Activated T-helper 1 cell treated with anti-CD3 and anti-CD28 coated beads, Interleukin-12 subunit alpha, Interleukin-12 subunit beta, Interleukin-2, Interleukin-4 antibody, amounts not matched to agents 30 ng/mL and 10 ng/mL and 1 ng/mL, durations not matched to agents 14 hours and 24 hours and 36 hours (primary cell): ENCODE data around the gene EIF1. TPM values are rescaled to one million over a fixed set of nuclear protein-coding genes. Genes with fewer than 3 reads are reported as not detected.
A peak's percentile ranks its signal among the peaks of the same experiment; 100 is the strongest.

Experiments used
- DNase-seq: peaks from one replicate; pipeline ENCODE4 v3.0.0; 2021; ENCODE audit warnings: low spot score
- H3K27ac Mint-ChIP-seq: one replicate; pipeline ENCODE4 v1.8.0; 2021; ENCODE audit warnings: mild to moderate bottlenecking, mixed read lengths
- H3K27me3 Mint-ChIP-seq: one replicate; pipeline ENCODE4 v1.8.0; 2022; ENCODE audit warnings: mild to moderate bottlenecking, moderate library complexity, mixed read lengths; ENCODE audit not compliant: insufficient read depth
- H3K36me3 Mint-ChIP-seq: one replicate; pipeline ENCODE4 v1.8.0; 2021; ENCODE audit warnings: low read depth, mixed read lengths
- H3K4me1 Mint-ChIP-seq: one replicate; pipeline ENCODE4 v1.8.0; 2021; ENCODE audit warnings: low read depth, mixed read lengths
- H3K4me3 Mint-ChIP-seq: one replicate; pipeline ENCODE4 v1.8.0; 2021; ENCODE audit warnings: mild to moderate bottlenecking, moderate library complexity, mixed read lengths
- H3K9me3 Mint-ChIP-seq: one replicate; pipeline ENCODE4 v1.8.0; 2021; ENCODE audit warnings: mixed read lengths
- intact Hi-C: fragments of 100-400 bp; cut with micrococcal nuclease; formaldehyde crosslinking; loops from one replicate; pipeline ENCODE4 v1.15.1; 2024
- total RNA-seq: library from RNA; stranded (reverse); gene quantifications from 2 replicates; pipeline ENCODE4 v1.2.3, GENCODE V29; 2022

The EIF1 gene
- total RNA-seq, 1 donor from 2014 or later = 876 TPM

- H3K36me3 Mint-ChIP-seq = no peaks in the 10 kb centered on the region
- DNase-seq = no peak
- H3K9me3 Mint-ChIP-seq = no peaks in the 10 kb centered on the region
- no peak overlapping the region for H3K27ac Mint-ChIP-seq
- peaks cover 56% of the 10 kb centered on the region for H3K27me3 Mint-ChIP-seq
- H3K4me3 Mint-ChIP-seq = no peak overlapping the region
- peaks cover 5% of the 10 kb centered on the region for H3K4me1 Mint-ChIP-seq
- intact Hi-C loops = no loop called here
Observed at GRCh38 chr17:41733348-41734138, 44.9 kb downstream of the EIF1 start.

GRCh38 chr17:41734139-41734948 lies 45.7 kb downstream of the EIF1 start, which contains the start of gene HAP1:
Gene HAP1 (minus strand): TSS chr17:41734643. CDS start chr17:41734634, 9 bp downstream.
- Mint-ChIP-seq H3K4me3 (peak within 1 kb of the TSS; percentile 26), H3K4me1 (peaks cover 5% of the 10 kb centered on the region), H3K27me3 (peaks cover 56% of the 10 kb centered on the region), H3K9me3 (no peaks in the 10 kb centered on the region), H3K27ac (peak within 1 kb of the TSS; percentile 29), H3K36me3 (no peaks in the 10 kb centered on the region)
- DNase-seq = no peak
- intact Hi-C loops = no loop called here

GRCh38 chr17:41734949-41735313 lies 46.2 kb downstream of the EIF1 start:
- Mint-ChIP-seq H3K27ac (peak overlapping the region; percentile 29), H3K4me3 (peak overlapping the region; percentile 26), H3K27me3 (peaks cover 56% of the 10 kb centered on the region), H3K4me1 (peaks cover 5% of the 10 kb centered on the region), H3K36me3 (no peaks in the 10 kb centered on the region), H3K9me3 (no peaks in the 10 kb centered on the region)
- DNase-seq = no peak
- intact Hi-C loops = loop anchor here (5.0 kb wide), 1 partner anchor 48 kb away; the partner anchor contains the start of gene EIF1

GRCh38 chr17:41735744-41736143 lies 47.1 kb downstream of the EIF1 start:
- intact Hi-C loops = loop anchor here (5.0 kb wide), 1 partner anchor 48 kb away; the partner anchor contains the start of gene EIF1
- Mint-ChIP-seq H3K4me3 (no peak overlapping the region), H3K36me3 (no peaks in the 10 kb centered on the region), H3K9me3 (no peaks in the 10 kb centered on the region), H3K27me3 (peaks cover 51% of the 10 kb centered on the region), H3K27ac (no peak overlapping the region), H3K4me1 (peaks cover 5% of the 10 kb centered on the region)
- no peak for DNase-seq

GRCh38 chr17:41736983-41737679 lies 48.4 kb downstream of the EIF1 start:
- intact Hi-C loops = loop anchor here (5.0 kb wide), 1 partner anchor 50 kb away; the partner anchor contains the start of gene EIF1
- Mint-ChIP-seq H3K36me3 (no peaks in the 10 kb centered on the region), H3K9me3 (no peaks in the 10 kb centered on the region), H3K27me3 (peaks cover 42% of the 10 kb centered on the region), H3K27ac (no peak overlapping the region), H3K4me1 (peaks cover 5% of the 10 kb centered on the region), H3K4me3 (no peak overlapping the region)
- DNase-seq = no peak

- no peak for DNase-seq
- Mint-ChIP-seq H3K27ac (no peak overlapping the region), H3K4me1 (peaks cover 5% of the 10 kb centered on the region), H3K27me3 (peaks cover 38% of the 10 kb centered on the region), H3K4me3 (no peak overlapping the region), H3K9me3 (no peaks in the 10 kb centered on the region), H3K36me3 (no peaks in the 10 kb centered on the region)
- intact Hi-C loops = loop anchor here (1.0 to 5.0 kb wide), 7 partner anchors 49 to 288 kb away; partner anchors contain the start of genes CNP, EIF1, JUP and KLHL11
Observed at GRCh38 chr17:41737680-41738023, 49.0 kb downstream of the EIF1 start.

GRCh38 chr17:41738077-41738800 lies 49.6 kb downstream of the EIF1 start:
- Mint-ChIP-seq H3K9me3 (no peaks in the 10 kb centered on the region), H3K27me3 (peaks cover 34% of the 10 kb centered on the region), H3K4me1 (peaks cover 5% of the 10 kb centered on the region), H3K36me3 (no peaks in the 10 kb centered on the region), H3K27ac (no peak overlapping the region), H3K4me3 (no peak overlapping the region)
- intact Hi-C loops = loop anchor here (1.0 to 5.0 kb wide), 7 partner anchors 48 to 287 kb away; partner anchors contain the start of genes CNP, EIF1, JUP and KLHL11
- DNase-seq = peak; percentile 76

- no peak overlapping the region for H3K27ac Mint-ChIP-seq
- H3K4me1 Mint-ChIP-seq = peaks cover 5% of the 10 kb centered on the region
- H3K27me3 Mint-ChIP-seq = peaks cover 30% of the 10 kb centered on the region
- H3K36me3 Mint-ChIP-seq = no peaks in the 10 kb centered on the region
- H3K4me3 Mint-ChIP-seq = no peak overlapping the region
- DNase-seq = no peak
- intact Hi-C loops = loop anchor here (1.0 to 5.0 kb wide), 7 partner anchors 48 to 287 kb away; partner anchors contain the start of genes CNP, EIF1, JUP and KLHL11
- no peaks in the 10 kb centered on the region for H3K9me3 Mint-ChIP-seq
Observed at GRCh38 chr17:41738801-41739112, 50.1 kb downstream of the EIF1 start.

GRCh38 chr17:41739661-41740352 lies 51.1 kb downstream of the EIF1 start:
- Mint-ChIP-seq H3K4me1 (peaks cover 5% of the 10 kb centered on the region), H3K9me3 (no peaks in the 10 kb centered on the region), H3K36me3 (no peaks in the 10 kb centered on the region), H3K4me3 (no peak overlapping the region), H3K27ac (no peak overlapping the region), H3K27me3 (peaks cover 28% of the 10 kb centered on the region)
- intact Hi-C loops = loop anchor here (2.0 to 5.0 kb wide), 2 partner anchors 53 to 227 kb away; partner anchors contain the start of genes CNP and EIF1
- no peak for DNase-seq

GRCh38 chr17:41740506-41740905 lies 51.8 kb downstream of the EIF1 start:
- intact Hi-C loops = no loop called here
- no peaks in the 10 kb centered on the region for H3K36me3 Mint-ChIP-seq
- DNase-seq = no peak

GRCh38 chr17:41741709-41742108 lies 53.0 kb downstream of the EIF1 start:
- H3K36me3 Mint-ChIP-seq = no peaks in the 10 kb centered on the region
- DNase-seq = no peak
- peaks cover 5% of the 10 kb centered on the region for H3K4me1 Mint-ChIP-seq
- intact Hi-C loops = no loop called here
- peaks cover 16% of the 10 kb centered on the region for H3K27me3 Mint-ChIP-seq
- H3K27ac Mint-ChIP-seq = no peak overlapping the region
- no peaks in the 10 kb centered on the region for H3K9me3 Mint-ChIP-seq
- H3K4me3 Mint-ChIP-seq = no peak overlapping the region

More at GRCh38 chr17:41740506-41740905, 51.8 kb downstream of the EIF1 start:
- H3K9me3 Mint-ChIP-seq = no peaks in the 10 kb centered on the region
- H3K27me3 Mint-ChIP-seq = peaks cover 22% of the 10 kb centered on the region
- no peak overlapping the region for H3K27ac Mint-ChIP-seq
- H3K4me1 Mint-ChIP-seq = peaks cover 5% of the 10 kb centered on the region
- H3K4me3 Mint-ChIP-seq = no peak overlapping the region
